Nephron (organoid): ENCODE data around the gene TBX2.

Experiments
- H3K27ac Mint-ChIP-seq, 3 experiments: 2 replicates each; pipeline ENCODE4 v1.8.0; 2020; ENCODE audit warnings: mixed read lengths in 3 of 3, mild to moderate bottlenecking in 2 of 3, moderate library complexity in 1 of 3
- H3K27me3 Mint-ChIP-seq: 2 replicates; pipeline ENCODE4 v1.8.0; 2021; ENCODE audit warnings: low read depth, mild to moderate bottlenecking, moderate library complexity, mixed read lengths
- H3K36me3 Mint-ChIP-seq: 2 replicates; pipeline ENCODE4 v1.8.0; 2020; ENCODE audit warnings: low read depth, mixed read lengths
- H3K4me1 Mint-ChIP-seq: 2 replicates; pipeline ENCODE4 v1.8.0; 2020; ENCODE audit warnings: mixed read lengths
- H3K4me3 Mint-ChIP-seq, 3 experiments: 2 replicates each; pipeline ENCODE4 v1.8.0; 2020; ENCODE audit warnings: mild to moderate bottlenecking in 3 of 3, mixed read lengths in 3 of 3, moderate library complexity in 2 of 3
- H3K9me3 Mint-ChIP-seq: 2 replicates; pipeline ENCODE4 v1.8.0; 2020; ENCODE audit warnings: mixed read lengths
- TF ChIP-seq, protein P1 (sequence below), 3 experiments: fragments of 200-600 bp; sonication (generic); IDR thresholded peaks; one replicate each; pipeline ENCODE4 v1.5.0; 2021; ENCODE audit warnings: antibody characterized with exemption in 3 of 3; ENCODE audit not compliant: unreplicated experiment in 3 of 3

TBX2 gene

DNA sequence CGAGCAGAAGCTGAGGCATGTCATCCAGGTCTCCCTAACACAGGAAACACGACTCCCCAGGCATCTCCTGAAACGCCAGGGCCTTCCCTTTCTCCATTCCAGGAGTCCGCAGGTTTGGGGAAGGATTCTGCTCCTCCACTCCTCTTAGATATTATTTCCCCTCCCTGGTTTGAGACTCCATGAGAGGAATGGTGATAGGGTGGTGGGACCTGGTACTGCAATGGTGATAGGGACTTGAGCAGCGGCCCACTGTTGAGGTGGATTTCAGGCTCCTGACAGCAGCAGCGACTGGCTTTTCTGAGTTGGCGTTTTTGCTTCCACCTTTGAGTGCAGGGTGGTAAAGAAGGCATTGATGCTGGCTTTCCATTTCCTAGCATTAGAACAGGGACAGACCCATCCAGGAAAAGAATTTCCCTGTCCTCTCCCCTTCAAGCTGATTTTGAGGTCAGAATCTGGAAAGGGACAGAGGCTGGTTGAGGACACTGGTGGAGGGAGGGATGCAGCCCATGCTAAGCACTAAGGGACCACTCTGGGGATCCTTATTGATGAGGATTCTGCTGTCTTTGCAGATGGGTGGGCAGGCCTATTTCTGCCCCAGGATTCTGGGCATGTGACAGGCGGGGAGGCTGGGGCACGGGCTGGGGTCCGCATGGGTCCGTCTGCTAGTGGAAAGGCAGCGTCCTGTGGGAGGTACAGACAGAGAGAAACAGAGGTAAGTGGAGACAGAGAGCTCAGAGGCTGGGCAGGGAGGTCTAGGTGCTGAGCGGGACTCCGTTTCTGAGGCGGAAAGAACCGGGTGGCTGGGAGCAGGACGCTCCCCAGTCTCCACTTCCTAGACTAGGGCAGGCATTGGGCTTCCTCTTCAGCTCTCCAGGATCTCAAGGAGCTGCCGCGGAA lies 51.2 kb downstream of the TBX2 start:
- H3K36me3 Mint-ChIP-seq, result no peaks in the 10 kb centered on the region
- H3K9me3 Mint-ChIP-seq, result no peaks in the 10 kb centered on the region
- TF ChIP-seq, protein P1, sequence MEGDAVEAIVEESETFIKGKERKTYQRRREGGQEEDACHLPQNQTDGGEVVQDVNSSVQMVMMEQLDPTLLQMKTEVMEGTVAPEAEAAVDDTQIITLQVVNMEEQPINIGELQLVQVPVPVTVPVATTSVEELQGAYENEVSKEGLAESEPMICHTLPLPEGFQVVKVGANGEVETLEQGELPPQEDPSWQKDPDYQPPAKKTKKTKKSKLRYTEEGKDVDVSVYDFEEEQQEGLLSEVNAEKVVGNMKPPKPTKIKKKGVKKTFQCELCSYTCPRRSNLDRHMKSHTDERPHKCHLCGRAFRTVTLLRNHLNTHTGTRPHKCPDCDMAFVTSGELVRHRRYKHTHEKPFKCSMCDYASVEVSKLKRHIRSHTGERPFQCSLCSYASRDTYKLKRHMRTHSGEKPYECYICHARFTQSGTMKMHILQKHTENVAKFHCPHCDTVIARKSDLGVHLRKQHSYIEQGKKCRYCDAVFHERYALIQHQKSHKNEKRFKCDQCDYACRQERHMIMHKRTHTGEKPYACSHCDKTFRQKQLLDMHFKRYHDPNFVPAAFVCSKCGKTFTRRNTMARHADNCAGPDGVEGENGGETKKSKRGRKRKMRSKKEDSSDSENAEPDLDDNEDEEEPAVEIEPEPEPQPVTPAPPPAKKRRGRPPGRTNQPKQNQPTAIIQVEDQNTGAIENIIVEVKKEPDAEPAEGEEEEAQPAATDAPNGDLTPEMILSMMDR (IDR thresholded peaks at IDR 0.05; ENCODE audit: unreplicated experiment in 3 of 3), result no peak
- peak overlapping the region; percentile 26 to 69 (median 65) for H3K4me3 Mint-ChIP-seq
- peaks cover 16% of the 10 kb centered on the region for H3K4me1 Mint-ChIP-seq
- H3K27me3 Mint-ChIP-seq, result peaks cover 98% of the 10 kb centered on the region
- no peak overlapping the region for H3K27ac Mint-ChIP-seq

DNA sequence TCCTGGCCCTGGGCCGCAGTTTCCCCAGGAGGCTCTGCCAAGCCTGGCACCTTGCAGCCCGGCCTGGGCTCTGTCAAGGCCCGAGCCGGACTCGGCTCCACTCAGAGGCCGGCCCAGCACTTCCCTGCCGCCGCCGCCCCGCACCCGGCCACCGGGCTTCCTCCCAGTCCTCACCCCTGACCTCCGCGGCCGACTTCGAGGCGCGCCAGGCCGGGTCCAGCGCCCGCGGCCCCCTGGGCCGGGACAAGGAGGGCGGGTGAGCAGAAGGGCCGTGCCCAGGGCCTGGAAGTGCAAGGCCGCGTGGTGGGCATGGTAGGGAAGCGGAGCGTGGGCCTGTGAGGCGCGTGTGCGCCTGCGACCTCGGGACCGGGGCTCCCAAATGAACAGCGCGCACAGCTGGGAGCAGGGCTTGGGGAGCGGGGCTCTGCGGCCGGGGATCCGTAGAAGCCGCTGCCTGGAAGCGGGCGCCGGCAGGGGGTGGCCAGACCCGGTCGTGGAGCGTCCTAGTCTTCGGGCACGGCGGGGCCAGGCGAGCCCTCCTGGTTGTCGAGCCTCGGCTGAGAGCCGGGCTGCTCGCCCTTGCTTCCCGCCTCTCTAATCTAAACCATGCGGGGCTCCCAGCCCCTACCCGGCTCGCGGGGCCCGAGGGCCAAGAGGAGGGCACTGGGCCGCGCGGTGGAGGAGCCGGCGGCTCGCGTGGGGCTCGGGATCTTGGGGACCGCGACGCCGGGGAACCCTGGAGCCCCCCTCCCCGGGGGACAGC lies 52.1 kb downstream of the TBX2 start:
- Mint-ChIP-seq H3K27ac (no peak overlapping the region), H3K27me3 (peaks cover 97% of the 10 kb centered on the region)
- TF ChIP-seq, protein P1 (IDR thresholded peaks at IDR 0.05; ENCODE audit: unreplicated experiment in 3 of 3), result no peak

GRCh38 chr17:61452301-61453290 lies 53.0 kb downstream of the TBX2 start, which contains the start of gene TBX4:
Gene TBX4 (plus strand): TSS chr17:61452422. CDS start chr17:61456491, 4,069 bp downstream.
- peaks cover 22% of the 10 kb centered on the region for H3K4me1 Mint-ChIP-seq
- no peaks in the 10 kb centered on the region for H3K9me3 Mint-ChIP-seq
- H3K4me3 Mint-ChIP-seq, result peak within 1 kb of the TSS; percentile 62 to 69 (median 65)
- no peaks in the 10 kb centered on the region for H3K36me3 Mint-ChIP-seq
- H3K27me3 Mint-ChIP-seq, result peaks cover 97% of the 10 kb centered on the region
- TF ChIP-seq, protein P1 (IDR thresholded peaks at IDR 0.05; ENCODE audit: unreplicated experiment in 3 of 3), result no peak
- H3K27ac Mint-ChIP-seq, result no peak within 1 kb of the TSS

More for the DNA sequence above, 52.1 kb downstream of the TBX2 start:
- Mint-ChIP-seq H3K4me1 (peaks cover 16% of the 10 kb centered on the region), H3K9me3 (no peaks in the 10 kb centered on the region), H3K4me3 (no peak overlapping the region), H3K36me3 (no peaks in the 10 kb centered on the region)

DNA sequence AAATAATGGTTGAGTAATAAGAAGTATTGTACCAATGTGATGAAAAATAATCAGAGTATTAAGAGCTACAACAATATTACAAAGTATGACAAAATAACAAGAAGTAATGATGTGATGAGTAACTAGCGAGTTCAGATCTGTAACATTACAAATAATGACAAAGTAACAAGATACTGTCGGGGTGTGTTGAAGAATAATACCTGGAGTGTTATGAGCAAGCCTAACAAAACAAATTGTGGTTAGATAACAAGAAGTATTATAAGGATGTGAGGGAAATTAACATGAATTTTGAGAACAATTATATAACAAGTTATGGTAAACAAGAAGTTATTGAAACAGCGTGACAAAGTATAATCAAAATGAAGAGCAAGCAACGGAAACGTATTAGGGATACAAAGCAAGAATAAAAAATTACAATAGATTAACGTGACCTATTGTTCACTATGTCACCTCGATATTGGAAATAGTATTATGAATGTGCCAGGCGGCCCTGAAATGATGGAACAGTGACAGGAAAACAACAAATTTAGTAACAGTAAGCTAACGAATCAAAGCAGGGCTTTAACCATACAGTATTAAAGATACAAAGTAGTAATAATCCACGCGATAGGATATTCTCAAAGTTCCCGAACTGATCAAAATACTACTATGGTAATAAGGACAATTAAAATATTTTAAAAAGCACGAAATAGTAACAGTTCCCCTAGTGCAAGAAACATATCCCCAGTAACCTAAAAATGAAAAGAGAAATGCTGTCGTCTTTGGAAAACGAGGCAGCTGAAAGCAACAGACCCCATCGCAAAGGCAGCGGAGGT lies 54.1 kb downstream of the TBX2 start:
- Mint-ChIP-seq H3K27me3 (peaks cover 98% of the 10 kb centered on the region), H3K4me1 (peaks cover 27% of the 10 kb centered on the region), H3K36me3 (no peaks in the 10 kb centered on the region), H3K27ac (no peak overlapping the region), H3K9me3 (no peaks in the 10 kb centered on the region), H3K4me3 (peak overlapping the region; percentile 30 to 72 (median 53))
- TF ChIP-seq, protein P1 (IDR thresholded peaks at IDR 0.05; ENCODE audit: unreplicated experiment in 3 of 3), result no peak
